Activated CD8-positive, alpha-beta T cell treated with anti-CD3 and anti-CD28 coated beads for 36 hours (primary cell): ENCODE measurements around the gene SYNE2. TPM values are rescaled to one million over a fixed set of nuclear protein-coding genes. Genes with fewer than 3 reads are reported as not detected.
"Not testable (repeated sequence)": the region's sequence is repeated elsewhere in the genome, so short reads cannot be mapped to it uniquely, and the experiment has no call there.

Experiments
- ATAC-seq: fragments of 200-7000 bp; cut with Tn5 transposase; one replicate; pipeline ENCODE4 v1.10.0; 2021; ENCODE audit warnings: mild to moderate bottlenecking, moderate library complexity
- CTCF ChIA-PET: fragments of 350-600 bp; sonication (Branson Sonifier 250); formaldehyde crosslinking; loops from one replicate; lab custom pipeline; 2021; ENCODE audit warnings: antibody characterized with exemption; lab: Charles Lee
- POLR2A ChIA-PET: fragments of 350-600 bp; sonication (Branson Sonifier 250); formaldehyde crosslinking; loops from one replicate; lab custom pipeline; 2021; ENCODE audit warnings: antibody characterized with exemption; lab: Charles Lee
- DNase-seq: peaks from one replicate; pipeline ENCODE4 v3.0.0-alpha.2; 2020
- H3K27ac Mint-ChIP-seq: one replicate; pipeline ENCODE4 v1.8.0; 2021; ENCODE audit warnings: mild to moderate bottlenecking, mixed read lengths
- H3K27me3 Mint-ChIP-seq: one replicate; pipeline ENCODE4 v1.8.0; 2021; ENCODE audit warnings: mixed read lengths
- H3K36me3 Mint-ChIP-seq: one replicate; pipeline ENCODE4 v1.8.0; 2021; ENCODE audit warnings: low read depth, mixed read lengths
- H3K4me1 Mint-ChIP-seq: one replicate; pipeline ENCODE4 v1.8.0; 2021; ENCODE audit warnings: low read depth, mixed read lengths
- H3K4me3 Mint-ChIP-seq: one replicate; pipeline ENCODE4 v1.8.0; 2021; ENCODE audit warnings: mild to moderate bottlenecking, moderate library complexity, mixed read lengths
- H3K9me3 Mint-ChIP-seq: one replicate; pipeline ENCODE4 v1.8.0; 2021; ENCODE audit warnings: mixed read lengths
- intact Hi-C: fragments of 100-400 bp; cut with micrococcal nuclease; formaldehyde crosslinking; loops from one replicate; pipeline ENCODE4 v1.10.0; 2022
- total RNA-seq, 2 experiments: library from RNA; stranded (reverse); gene quantifications; one replicate each; pipeline ENCODE4 v1.2.3, GENCODE V29; 2021
- TF ChIP-seq, protein P1 (sequence below): fragments of 200-600 bp; IDR thresholded peaks from one replicate; pipeline ENCODE4 v1.8.0; 2022; ENCODE audit warnings: antibody characterized with exemption, mild to moderate bottlenecking

The SYNE2 gene
- total RNA-seq, 2 experiments from 2014 or later: 28.1 to 29.0 TPM

DNA sequence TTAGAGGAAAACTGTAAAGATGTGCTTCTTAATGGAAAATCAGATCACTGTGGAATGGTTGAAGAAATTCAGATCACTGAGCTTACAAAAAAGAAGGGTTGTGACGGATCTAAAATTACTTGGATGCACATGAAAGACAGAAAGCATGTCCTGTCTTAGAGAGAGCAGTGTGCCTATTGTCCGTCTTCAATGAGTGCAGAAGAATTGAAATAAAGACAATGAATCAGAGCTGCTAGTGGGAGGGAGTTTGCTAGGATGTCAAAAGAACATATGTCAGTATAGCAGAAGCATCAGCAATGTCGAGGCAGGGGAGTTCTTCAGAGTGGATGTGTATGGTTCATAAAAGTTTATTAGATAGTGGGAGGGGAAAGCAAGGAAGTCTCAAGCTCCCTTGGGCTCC lies 172.7 kb downstream of the SYNE2 start:
- TF ChIP-seq, protein P1, sequence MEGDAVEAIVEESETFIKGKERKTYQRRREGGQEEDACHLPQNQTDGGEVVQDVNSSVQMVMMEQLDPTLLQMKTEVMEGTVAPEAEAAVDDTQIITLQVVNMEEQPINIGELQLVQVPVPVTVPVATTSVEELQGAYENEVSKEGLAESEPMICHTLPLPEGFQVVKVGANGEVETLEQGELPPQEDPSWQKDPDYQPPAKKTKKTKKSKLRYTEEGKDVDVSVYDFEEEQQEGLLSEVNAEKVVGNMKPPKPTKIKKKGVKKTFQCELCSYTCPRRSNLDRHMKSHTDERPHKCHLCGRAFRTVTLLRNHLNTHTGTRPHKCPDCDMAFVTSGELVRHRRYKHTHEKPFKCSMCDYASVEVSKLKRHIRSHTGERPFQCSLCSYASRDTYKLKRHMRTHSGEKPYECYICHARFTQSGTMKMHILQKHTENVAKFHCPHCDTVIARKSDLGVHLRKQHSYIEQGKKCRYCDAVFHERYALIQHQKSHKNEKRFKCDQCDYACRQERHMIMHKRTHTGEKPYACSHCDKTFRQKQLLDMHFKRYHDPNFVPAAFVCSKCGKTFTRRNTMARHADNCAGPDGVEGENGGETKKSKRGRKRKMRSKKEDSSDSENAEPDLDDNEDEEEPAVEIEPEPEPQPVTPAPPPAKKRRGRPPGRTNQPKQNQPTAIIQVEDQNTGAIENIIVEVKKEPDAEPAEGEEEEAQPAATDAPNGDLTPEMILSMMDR: no peak
- DNase-seq (no peak), ATAC-seq (no peak)
- Mint-ChIP-seq H3K27me3 (no peaks in the 10 kb centered on the region), H3K9me3 (no peaks in the 10 kb centered on the region), H3K4me1 (no peaks in the 10 kb centered on the region), H3K27ac (no peak overlapping the region), H3K4me3 (no peak overlapping the region), H3K36me3 (peaks cover 19% of the 10 kb centered on the region)
- ChIA-PET CTCF (interaction anchor here (0.8 to 1.9 kb wide), 5 partner anchors 9 to 225 kb away, joined by 3 to 6 read pairs (median 3); no protein-coding TSS in a partner anchor), POLR2A (interaction anchor here (0.6 kb wide), 1 partner anchor 63 kb away, joined by 3 read pairs; no protein-coding TSS in a partner anchor)
- intact Hi-C loops: no loop called here

GRCh38 chr14:64026600-64026999 lies 173.8 kb downstream of the SYNE2 start:
- CTCF ChIA-PET: interaction anchor here (0.7 to 1.9 kb wide), 2 partner anchors 227 to 277 kb away, joined by 3 to 6 read pairs; no protein-coding TSS in a partner anchor
- POLR2A ChIA-PET: interaction anchor here (0.6 kb wide), 1 partner anchor 385 kb away, joined by 3 read pairs; the partner anchor contains the start of gene WDR89
- peaks cover 26% of the 10 kb centered on the region for H3K36me3 Mint-ChIP-seq
- H3K27me3 Mint-ChIP-seq: no peaks in the 10 kb centered on the region
- TF ChIP-seq, protein P1: no peak
- H3K9me3 Mint-ChIP-seq: no peaks in the 10 kb centered on the region
- H3K27ac Mint-ChIP-seq: no peak overlapping the region
- DNase-seq (no peak), ATAC-seq (no peak)
- no peaks in the 10 kb centered on the region for H3K4me1 Mint-ChIP-seq
- intact Hi-C loops: no loop called here
- no peak overlapping the region for H3K4me3 Mint-ChIP-seq

DNA sequence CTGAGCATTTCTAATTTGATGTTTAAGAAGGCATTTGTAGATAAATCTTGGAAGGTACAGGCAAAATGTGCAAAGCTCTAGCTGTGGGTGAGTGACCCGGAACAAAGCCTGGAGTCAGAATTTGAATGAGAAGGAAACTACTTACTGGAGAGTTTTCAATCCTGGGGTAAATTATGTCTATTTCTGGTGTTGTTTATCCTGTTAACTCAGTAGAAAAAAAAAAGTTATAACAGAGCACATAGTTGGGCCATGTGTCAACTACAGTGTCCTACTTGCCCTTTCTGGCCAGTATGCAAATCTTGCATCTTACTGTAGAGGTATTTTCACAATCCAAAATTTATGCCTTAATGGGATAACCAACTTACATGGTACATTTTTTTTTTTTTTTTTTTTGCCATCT lies 182.3 kb downstream of the SYNE2 start:
- ATAC-seq: no peak
- intact Hi-C loops: no loop called here
- ChIA-PET POLR2A (no interaction called here), CTCF (no interaction called here)
- TF ChIP-seq, protein P1: no peak
- Mint-ChIP-seq H3K4me3 (no peak overlapping the region), H3K36me3 (peaks cover 29% of the 10 kb centered on the region), H3K9me3 (no peaks in the 10 kb centered on the region), H3K27me3 (no peaks in the 10 kb centered on the region), H3K4me1 (peaks cover 3% of the 10 kb centered on the region), H3K27ac (no peak overlapping the region)
- DNase-seq: no peak

- ATAC-seq, intact Hi-C loops, H3K4me3 Mint-ChIP-seq, H3K4me1 Mint-ChIP-seq, H3K27ac Mint-ChIP-seq, DNase-seq, POLR2A ChIA-PET, H3K9me3 Mint-ChIP-seq, H3K27me3 Mint-ChIP-seq: not testable (repeated sequence)
- CTCF ChIA-PET: interaction anchor here (1.3 kb wide), 1 partner anchor 10 kb away, joined by 3 read pairs; no protein-coding TSS in a partner anchor
- H3K36me3 Mint-ChIP-seq: peaks cover 30% of the 10 kb centered on the region
These were observed 185.3 kb downstream of the SYNE2 start for GRCh38 chr14:64037869-64038745.

DNA sequence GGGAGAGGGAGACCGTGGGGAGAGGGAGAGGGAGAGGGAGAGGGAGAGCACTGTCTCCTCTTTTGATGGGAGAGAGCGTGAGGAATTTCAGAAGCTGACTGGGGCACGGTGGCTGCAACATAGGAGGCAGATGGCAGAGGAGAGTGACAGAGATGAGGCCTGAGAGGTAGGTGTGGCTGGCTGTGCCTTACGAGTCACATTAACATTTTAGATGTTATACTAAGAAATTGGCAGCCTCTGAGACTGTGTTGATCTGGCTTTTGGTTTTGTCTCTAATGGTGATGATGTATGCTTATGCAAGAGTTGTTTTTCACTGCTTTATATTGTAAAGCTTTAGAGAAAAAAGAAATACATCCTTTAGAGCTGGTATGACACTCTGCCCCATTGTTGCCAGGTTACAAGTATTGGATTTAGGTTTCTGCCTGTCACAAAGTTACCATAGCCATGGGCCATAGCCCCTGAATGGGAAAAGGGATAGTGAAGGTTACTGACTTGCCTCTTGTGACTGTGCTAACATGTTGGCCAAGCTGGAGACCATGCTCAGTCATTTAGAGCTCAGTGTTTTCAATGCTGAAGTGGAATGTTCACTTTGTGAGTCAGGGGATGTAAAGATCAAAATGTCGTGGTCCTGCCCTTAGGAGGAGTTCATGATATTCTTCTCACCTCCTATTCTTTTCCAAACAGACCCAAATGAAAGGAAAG lies 186.2 kb downstream of the SYNE2 start:
- ChIA-PET CTCF (interaction anchor here (1.0 to 1.3 kb wide), 2 partner anchors 11 to 264 kb away, joined by 3 read pairs; no protein-coding TSS in a partner anchor), POLR2A (no interaction called here)
- Mint-ChIP-seq H3K36me3 (peaks cover 33% of the 10 kb centered on the region), H3K27me3 (no peaks in the 10 kb centered on the region), H3K27ac (no peak overlapping the region), H3K4me3 (no peak overlapping the region), H3K4me1 (peaks cover 3% of the 10 kb centered on the region), H3K9me3 (peaks cover 10% of the 10 kb centered on the region)
- TF ChIP-seq, protein P1: no peak
- intact Hi-C loops: no loop called here
- ATAC-seq (no peak), DNase-seq (no peak)
